Esophagus muscularis mucosa (tissue), 3 donors: ENCODE data around the gene S100A8.

ENCODE experiments used
- CTCF ChIP-seq, 3 experiments: fragments of 200-600 bp in 2 of 3; fragments of 450-650 bp in 1 of 3; sonication (generic) in 2 of 3; IDR thresholded peaks; one replicate each; pipeline ENCODE4 v1.5.1; 2017 to 2019; ENCODE audit warnings: antibody characterized with exemption in 3 of 3, mild to moderate bottlenecking in 2 of 3, moderate library complexity in 1 of 3
- POLR2A ChIP-seq: fragments of 450-650 bp; IDR thresholded peaks from one replicate; pipeline ENCODE4 v1.6.1; 2017; ENCODE audit warnings: antibody characterized with exemption, moderate library complexity, mild to moderate bottlenecking, low read depth
- POLR2AphosphoS5 ChIP-seq, 2 donors: sonication (generic); formaldehyde crosslinking; IDR thresholded peaks; one replicate each; pipeline ENCODE4 v1.6.1; 2017; ENCODE audit warnings: antibody characterized with exemption in 2 of 2

DNA sequence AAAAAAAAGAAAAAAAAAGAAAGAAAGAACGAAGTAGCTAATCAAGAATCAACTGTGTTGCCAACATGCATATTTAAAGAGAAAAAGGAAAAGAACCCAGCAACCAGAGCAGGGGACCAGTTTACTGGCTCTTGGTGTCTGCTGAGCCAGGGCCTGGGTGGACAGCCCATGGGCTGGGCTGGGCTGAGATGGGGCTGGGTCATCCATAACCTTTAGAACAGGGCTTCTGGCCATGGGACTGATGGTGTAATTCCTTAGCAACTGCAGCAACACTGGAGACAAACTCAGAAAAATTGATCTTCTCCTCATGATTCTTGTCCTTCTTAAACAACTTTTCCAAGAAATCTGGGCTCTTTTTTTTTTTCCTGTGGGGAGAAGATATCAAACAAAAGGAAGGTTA lies 35.9 kb upstream of the S100A8 start:
- no peak for TF ChIP-seq POLR2A
- no peak for TF ChIP-seq CTCF (IDR thresholded peaks at IDR 0.05)
- no peak for TF ChIP-seq POLR2AphosphoS5 (IDR thresholded peaks at IDR 0.05)
